IMR-90 (cell line): Measurements from ENCODE around the gene SARDH. TPM values are rescaled to one million over a fixed set of nuclear protein-coding genes. Genes with fewer than 3 reads are reported as not detected.

Source experiments
- ATAC-seq: fragments of 200-7000 bp; cut with Tn5 transposase; 2 replicates; pipeline ENCODE4 v1.9.1; 2020; ENCODE audit warnings: low read depth, mild to moderate bottlenecking, moderate library complexity
- BruUV-seq: library from RNA; stranded (reverse); fragments of 400-500 nt; replicated peaks from 2 replicates; lab custom pipeline; 2021; lab: Mats Ljungman, UMichigan
- CTCF ChIA-PET: fragments of 300-600 bp; formaldehyde crosslinking; extraction: SDS; loops from one replicate; lab custom pipeline; 2021; ENCODE audit warnings: antibody characterized with exemption; lab: Yijun Ruan, JAX
- POLR2A ChIA-PET: fragments of 300-600 bp; sonication (Branson Sonifier 250); formaldehyde crosslinking; loops from one replicate; lab custom pipeline; 2022; ENCODE audit warnings: antibody characterized with exemption; ENCODE audit not compliant: unreplicated experiment; lab: Charles Lee
- DNase-seq: peaks from one replicate; pipeline ENCODE4 v3.0.0; 2013
- H2AFZ ChIP-seq: replicated peaks from 2 replicates; pipeline ENCODE3; 2013; ENCODE audit warnings: low read length, mild to moderate bottlenecking; ENCODE audit not compliant: poor library complexity
- H2AK5ac ChIP-seq: 2 replicates; pipeline ENCODE4 v1.6.1; 2013; ENCODE audit warnings: low read depth, low read length, inconsistent platforms
- H2AK9ac ChIP-seq: replicated peaks from 2 replicates; pipeline ENCODE3; 2013; ENCODE audit warnings: mild to moderate bottlenecking, low read depth, low read length, moderate library complexity; ENCODE audit not compliant: poor library complexity
- H2BK120ac ChIP-seq: 2 replicates; pipeline ENCODE4 v1.6.1; 2013; ENCODE audit warnings: low read depth, low read length, inconsistent platforms
- H2BK15ac ChIP-seq: 3 replicates; pipeline ENCODE4 v1.6.1; 2013; ENCODE audit warnings: low read depth, low read length, inconsistent platforms
- H2BK20ac ChIP-seq: 2 replicates; pipeline ENCODE4 v1.6.1; 2013; ENCODE audit warnings: low read depth, mild to moderate bottlenecking, inconsistent platforms, low read length, moderate library complexity
- H2BK5ac ChIP-seq: 2 replicates; pipeline ENCODE4 v1.6.1; 2013; ENCODE audit warnings: mild to moderate bottlenecking, low read depth, low read length, inconsistent platforms; ENCODE audit not compliant: poor library complexity, severe bottlenecking
- H3K14ac ChIP-seq: replicated peaks from 2 replicates; pipeline ENCODE4 v1.6.1; 2013; ENCODE audit warnings: low read depth, low read length, inconsistent platforms
- H3K18ac ChIP-seq: 2 replicates; pipeline ENCODE4 v1.6.1; 2013; ENCODE audit warnings: low read depth, low read length, control low read depth
- H3K23ac ChIP-seq: 2 replicates; pipeline ENCODE4 v1.6.1; 2013; ENCODE audit warnings: low read depth, low read length, inconsistent platforms
- H3K27ac ChIP-seq: 2 replicates; pipeline ENCODE4 v1.5.1; 2013; ENCODE audit warnings: mild to moderate bottlenecking, control low read depth, low read length; ENCODE audit not compliant: insufficient read depth
- H3K27me3 ChIP-seq: 2 replicates; pipeline ENCODE4 v1.6.1; 2013; ENCODE audit warnings: low read length; ENCODE audit not compliant: control insufficient read depth, insufficient read depth
- H3K36me3 ChIP-seq: 2 replicates; pipeline ENCODE4 v1.6.1; 2013; ENCODE audit warnings: low read length, mixed read lengths; ENCODE audit not compliant: control insufficient read depth, insufficient read depth
- H3K4ac ChIP-seq: 2 replicates; pipeline ENCODE4 v1.6.1; 2013; ENCODE audit warnings: low read depth, low read length, inconsistent platforms
- H3K4me1 ChIP-seq: 2 replicates; pipeline ENCODE4 v1.6.1; 2013; ENCODE audit warnings: low read length, mixed read lengths; ENCODE audit not compliant: control insufficient read depth, insufficient read depth
- H3K4me2 ChIP-seq: 2 replicates; pipeline ENCODE4 v1.6.1; 2013; ENCODE audit warnings: low read depth, mild to moderate bottlenecking, control low read depth, low read length, moderate library complexity
- H3K4me3 ChIP-seq: 2 replicates; pipeline ENCODE4 v1.5.1; 2013; ENCODE audit warnings: low read depth, mild to moderate bottlenecking, control low read depth, low read length, moderate library complexity; ENCODE audit not compliant: insufficient read depth
- H3K56ac ChIP-seq: 2 replicates; pipeline ENCODE4 v1.6.1; 2013; ENCODE audit warnings: low read length, inconsistent platforms; ENCODE audit not compliant: insufficient read depth; ENCODE audit errors: extremely low read depth
- H3K79me1 ChIP-seq, 2 experiments: 2 replicates each; pipeline ENCODE4 v1.6.1; 2013; ENCODE audit warnings: low read length in 2 of 2, inconsistent platforms in 1 of 2, low read depth in 1 of 2
- H3K9ac ChIP-seq: 2 replicates; pipeline ENCODE4 v1.6.1; 2013; ENCODE audit warnings: low read depth, low read length, control low read depth
- H3K9me1 ChIP-seq: 2 replicates; pipeline ENCODE4 v1.6.1; 2013; ENCODE audit warnings: low read length, inconsistent platforms; ENCODE audit not compliant: insufficient read depth
- H3K9me3 ChIP-seq: 2 replicates; pipeline ENCODE4 v1.6.1; 2013; ENCODE audit warnings: low read length; ENCODE audit not compliant: control insufficient read depth, insufficient read depth
- H4K20me1 ChIP-seq: 2 replicates; pipeline ENCODE4 v1.6.1; 2013; ENCODE audit warnings: low read length, inconsistent platforms; ENCODE audit not compliant: insufficient read depth
- H4K5ac ChIP-seq: 2 replicates; pipeline ENCODE4 v1.6.1; 2013; ENCODE audit warnings: mild to moderate bottlenecking, low read depth, low read length, control low read depth
- H4K8ac ChIP-seq, 2 experiments: 2 replicates each; pipeline ENCODE4 v1.6.1; 2013; ENCODE audit warnings: low read depth in 2 of 2, low read length in 2 of 2, control low read depth in 1 of 2, inconsistent platforms in 1 of 2
- H4K91ac ChIP-seq: 2 replicates; pipeline ENCODE4 v1.6.1; 2013; ENCODE audit warnings: low read depth, low read length, inconsistent platforms; ENCODE audit not compliant: insufficient read depth
- BHLHE40 ChIP-seq: fragments of 150-350 bp; IDR thresholded peaks from 2 replicates; pipeline ENCODE4 v1.6.1; 2016; ENCODE audit warnings: mild to moderate bottlenecking, low read depth, low read length
- CEBPB ChIP-seq: IDR thresholded peaks from 2 replicates; pipeline ENCODE4 v1.6.1; 2012; ENCODE audit warnings: low read depth, low read length, improper control_type of control experiment
- CHD1 ChIP-seq: IDR thresholded peaks from 2 replicates; pipeline ENCODE4 v1.6.1; 2012; ENCODE audit warnings: low read depth, low read length, improper control_type of control experiment
- FOS ChIP-seq: fragments of 150-350 bp; IDR thresholded peaks from 2 replicates; pipeline ENCODE4 v1.6.1; 2016; ENCODE audit warnings: low read depth, low read length
- MAZ ChIP-seq: IDR thresholded peaks from 2 replicates; pipeline ENCODE4 v1.6.1; 2012; ENCODE audit warnings: low read depth, mild to moderate bottlenecking, low read length, improper control_type of control experiment, moderate library complexity, borderline replicate concordance
- MXI1 ChIP-seq: IDR thresholded peaks from 2 replicates; pipeline ENCODE4 v1.6.1; 2012; ENCODE audit warnings: low read depth, mild to moderate bottlenecking, low read length, moderate library complexity, borderline replicate concordance
- NFE2L2 ChIP-seq: fragments of 150-350 bp; IDR thresholded peaks from 2 replicates; pipeline ENCODE4 v1.6.1; 2016; ENCODE audit warnings: low read depth, mild to moderate bottlenecking, low read length
- POLR2A ChIP-seq: IDR thresholded peaks from 2 replicates; pipeline ENCODE4 v1.6.1; 2012; ENCODE audit warnings: mild to moderate bottlenecking, low read depth, low read length
- RAD21 ChIP-seq: IDR thresholded peaks from 2 replicates; pipeline ENCODE4 v1.6.1; 2012; ENCODE audit warnings: low read length, improper control_type of control experiment
- RCOR1 ChIP-seq: IDR thresholded peaks from 2 replicates; pipeline ENCODE4 v1.6.1; 2012; ENCODE audit warnings: mild to moderate bottlenecking, low read length, improper control_type of control experiment; ENCODE audit not compliant: insufficient replicate concordance
- RFX5 ChIP-seq: IDR thresholded peaks from 2 replicates; pipeline ENCODE4 v1.8.0; 2012; ENCODE audit warnings: low read depth, mild to moderate bottlenecking, low read length, moderate library complexity
- SMC3 ChIP-seq: fragments of 150-350 bp; IDR thresholded peaks from 2 replicates; pipeline ENCODE4 v1.6.1; 2016; ENCODE audit warnings: low read depth, mild to moderate bottlenecking, antibody characterized with exemption, low read length, moderate library complexity
- WGBS, 2 experiments: methylation state at CpG; one replicate each; pipeline versions ENCODE4 v1.1.5 to v1.1.7; 2013; ENCODE audit warnings: missing lambda C conversion rate in 2 of 2; ENCODE audit not compliant: insufficient read length in 1 of 2; ENCODE audit errors: extremely low coverage in 2 of 2; 5-methylcytosine and 5-hydroxymethylcytosine counted together
- dilution Hi-C: fragments of 300-500 bp; cut with HindIII; formaldehyde crosslinking; loops from one replicate; pipeline ENCODE4 v1.14.3; 2018; ENCODE audit warnings: low sequenced_read_pairs; ENCODE audit not compliant: unreplicated experiment
- in situ Hi-C: fragments of 300-500 bp; cut with MboI; formaldehyde crosslinking; loops from 3 replicates; pipeline ENCODE4 v1.14.3; 2019; ENCODE audit warnings: low sequenced_read_pairs, inconsistent platforms, mixed read lengths
- intact Hi-C: fragments of 100-400 bp; cut with micrococcal nuclease; formaldehyde crosslinking; loops from 2 replicates; pipeline ENCODE4 v1.10.0; 2022
- polyA plus RNA-seq, 3 experiments: library from polyadenylated mRNA; depleted of rRNA; stranded (reverse); fragments of >200 nt; gene quantifications; 2 replicates each; pipeline ENCODE4 v1.2.3, GENCODE V29; 2012; ENCODE audit warnings: low replicate concordance in 1 of 3
- total RNA-seq: library from RNA; depleted of rRNA; stranded (reverse); fragments of >200 nt; gene quantifications from 2 replicates; pipeline ENCODE4 v1.2.3, GENCODE V29; 2012
- TF ChIP-seq, protein P1 (sequence below): fragments of 150-350 bp; IDR thresholded peaks from 2 replicates; pipeline ENCODE4 v1.6.1; 2017; ENCODE audit warnings: mild to moderate bottlenecking, antibody characterized with exemption, low read length, low read depth
- TF ChIP-seq, protein P2 (sequence below): fragments of 150-350 bp; IDR thresholded peaks from 2 replicates; pipeline ENCODE4 v1.6.1; 2016; ENCODE audit warnings: low read depth, mild to moderate bottlenecking, low read length, moderate library complexity, borderline replicate concordance
- TF ChIP-seq, protein P3 (sequence below): conservative IDR thresholded peaks from 2 replicates; pipeline ENCODE4 v1.5.1; 2012; ENCODE audit warnings: mild to moderate bottlenecking, low read depth, low read length, improper control_type of control experiment

Gene SARDH
- total and polyA plus RNA-seq, 2 of the 4 experiments (the other 2 are of a cell fraction) = 5.0 to 7.5 TPM

DNA sequence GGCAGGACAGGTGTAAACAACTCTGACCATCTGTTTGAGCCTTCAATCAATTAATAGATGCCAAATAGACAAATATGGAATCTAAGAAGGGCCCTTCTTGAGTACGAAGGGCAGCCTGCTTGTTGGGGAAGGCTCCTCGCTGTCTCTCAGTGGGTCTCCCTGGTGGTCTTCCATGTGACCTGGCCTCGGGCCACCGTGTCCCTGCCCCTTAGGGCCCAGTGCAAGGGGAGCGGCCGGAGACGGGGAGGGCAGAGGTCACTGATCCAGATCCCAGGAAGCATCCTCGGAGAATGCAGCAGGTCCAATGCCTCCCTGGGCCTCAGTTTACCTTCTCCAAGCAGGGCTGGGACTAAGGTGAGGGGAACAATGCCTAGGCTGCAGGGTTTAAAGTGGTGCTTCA lies 99.4 kb downstream of the SARDH start:
- Histone ChIP-seq H2AK9ac (no peak overlapping the region), H3K9ac (no peak overlapping the region), H3K23ac (no peak overlapping the region), H4K8ac (no peak overlapping the region), H3K36me3 (no peaks in the 10 kb centered on the region), H2BK120ac (no peak overlapping the region), H3K4me2 (no peak overlapping the region), H4K91ac (no peak overlapping the region), H3K4me1 (no peaks in the 10 kb centered on the region), H3K9me1 (no peaks in the 10 kb centered on the region), H3K4ac (no peak overlapping the region), H3K27me3 (peaks cover 68% of the 10 kb centered on the region), H3K14ac (no peak overlapping the region), H3K79me1 (no peaks in the 10 kb centered on the region), H3K4me3 (no peak overlapping the region), H3K56ac (no peak overlapping the region), H2BK20ac (no peak overlapping the region), H2BK5ac (no peak overlapping the region), H4K5ac (no peak overlapping the region), H2BK15ac (no peak overlapping the region), H3K27ac (no peak overlapping the region), H3K9me3 (no peaks in the 10 kb centered on the region), H2AFZ (no peak overlapping the region), H4K20me1 (no peaks in the 10 kb centered on the region), H3K18ac (no peak overlapping the region), H2AK5ac (no peak overlapping the region)
- intact Hi-C loops = no loop called here
- ATAC-seq = no peak
- in situ Hi-C loops = no loop called here
- DNase-seq = no peak
- dilution Hi-C loops = no loop called here
- WGBS, 2 experiments = 80% methylated on average over 1 of the region's 8 CpGs; no CpG with 5 or more reads in 1 of the 2 experiments
- no peak for TF ChIP-seq BHLHE40
- TF ChIP-seq MAZ = no peak
- TF ChIP-seq FOS = no peak
- no peak for TF ChIP-seq SMC3
- TF ChIP-seq RCOR1 = no peak
- no peak for TF ChIP-seq CHD1
- TF ChIP-seq, protein P1, sequence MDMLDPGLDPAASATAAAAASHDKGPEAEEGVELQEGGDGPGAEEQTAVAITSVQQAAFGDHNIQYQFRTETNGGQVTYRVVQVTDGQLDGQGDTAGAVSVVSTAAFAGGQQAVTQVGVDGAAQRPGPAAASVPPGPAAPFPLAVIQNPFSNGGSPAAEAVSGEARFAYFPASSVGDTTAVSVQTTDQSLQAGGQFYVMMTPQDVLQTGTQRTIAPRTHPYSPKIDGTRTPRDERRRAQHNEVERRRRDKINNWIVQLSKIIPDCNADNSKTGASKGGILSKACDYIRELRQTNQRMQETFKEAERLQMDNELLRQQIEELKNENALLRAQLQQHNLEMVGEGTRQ = no peak
- no peak for TF ChIP-seq POLR2A
- TF ChIP-seq, protein P2, sequence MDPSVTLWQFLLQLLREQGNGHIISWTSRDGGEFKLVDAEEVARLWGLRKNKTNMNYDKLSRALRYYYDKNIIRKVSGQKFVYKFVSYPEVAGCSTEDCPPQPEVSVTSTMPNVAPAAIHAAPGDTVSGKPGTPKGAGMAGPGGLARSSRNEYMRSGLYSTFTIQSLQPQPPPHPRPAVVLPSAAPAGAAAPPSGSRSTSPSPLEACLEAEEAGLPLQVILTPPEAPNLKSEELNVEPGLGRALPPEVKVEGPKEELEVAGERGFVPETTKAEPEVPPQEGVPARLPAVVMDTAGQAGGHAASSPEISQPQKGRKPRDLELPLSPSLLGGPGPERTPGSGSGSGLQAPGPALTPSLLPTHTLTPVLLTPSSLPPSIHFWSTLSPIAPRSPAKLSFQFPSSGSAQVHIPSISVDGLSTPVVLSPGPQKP = no peak
- TF ChIP-seq MXI1 = no peak
- TF ChIP-seq NFE2L2 = no peak
- TF ChIP-seq CEBPB = no peak
- TF ChIP-seq, protein P3, sequence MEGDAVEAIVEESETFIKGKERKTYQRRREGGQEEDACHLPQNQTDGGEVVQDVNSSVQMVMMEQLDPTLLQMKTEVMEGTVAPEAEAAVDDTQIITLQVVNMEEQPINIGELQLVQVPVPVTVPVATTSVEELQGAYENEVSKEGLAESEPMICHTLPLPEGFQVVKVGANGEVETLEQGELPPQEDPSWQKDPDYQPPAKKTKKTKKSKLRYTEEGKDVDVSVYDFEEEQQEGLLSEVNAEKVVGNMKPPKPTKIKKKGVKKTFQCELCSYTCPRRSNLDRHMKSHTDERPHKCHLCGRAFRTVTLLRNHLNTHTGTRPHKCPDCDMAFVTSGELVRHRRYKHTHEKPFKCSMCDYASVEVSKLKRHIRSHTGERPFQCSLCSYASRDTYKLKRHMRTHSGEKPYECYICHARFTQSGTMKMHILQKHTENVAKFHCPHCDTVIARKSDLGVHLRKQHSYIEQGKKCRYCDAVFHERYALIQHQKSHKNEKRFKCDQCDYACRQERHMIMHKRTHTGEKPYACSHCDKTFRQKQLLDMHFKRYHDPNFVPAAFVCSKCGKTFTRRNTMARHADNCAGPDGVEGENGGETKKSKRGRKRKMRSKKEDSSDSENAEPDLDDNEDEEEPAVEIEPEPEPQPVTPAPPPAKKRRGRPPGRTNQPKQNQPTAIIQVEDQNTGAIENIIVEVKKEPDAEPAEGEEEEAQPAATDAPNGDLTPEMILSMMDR = no peak
- TF ChIP-seq RFX5 = no peak
- no peak for TF ChIP-seq RAD21
- ChIA-PET POLR2A (no interaction called here), CTCF (no interaction called here)
- BruUV-seq = no TSS peak
